Adrenal gland (tissue), 12 donors: Measurements from ENCODE around the gene ABL1. TPM values are rescaled to one million over a fixed set of nuclear protein-coding genes. Genes with fewer than 3 reads are reported as not detected.
A peak's percentile ranks its signal among the peaks of the same experiment; 100 is the strongest.

Source experiments
- DNase-seq, 7 donors: peaks; one replicate each; pipeline ENCODE4 v3.0.0-alpha.2; 2019 to 2020
- H3K27ac ChIP-seq, 5 donors: fragments of 200-600 bp; sonication (generic) in 4 of 5; 1 replicate in 3 of 5; 2 replicates in 2 of 5; pipeline versions ENCODE4 v1.5.1 to v1.8.0; 2016 to 2020; ENCODE audit warnings: mild to moderate bottlenecking in 1 of 5
- H3K27me3 ChIP-seq: fragments of 200-600 bp; 2 replicates; pipeline ENCODE4 v1.8.0; 2021
- H3K36me3 ChIP-seq, 2 donors: fragments of 200-600 bp; replicated peaks in 1 of 2; 1 replicate in 1 of 2; 2 replicates in 1 of 2; pipeline versions ENCODE4 v1.5.1 to v1.8.0; 2018 to 2022
- H3K4me1 ChIP-seq, 2 donors: fragments of 200-600 bp; replicated peaks in 1 of 2; 1 replicate in 1 of 2; 2 replicates in 1 of 2; pipeline versions ENCODE4 v1.5.1 to v1.8.0; 2018 to 2021
- H3K4me3 ChIP-seq, 4 donors: fragments of 200-600 bp; sonication (generic) in 3 of 4; one replicate each; pipeline ENCODE4 v1.5.1; 2016 to 2018
- H3K9me3 ChIP-seq, 3 donors: fragments of 200-600 bp; sonication (generic) in 1 of 3; replicated peaks in 1 of 3; 1 replicate in 2 of 3; 2 replicates in 1 of 3; pipeline versions ENCODE4 v1.5.1 to v1.8.0; 2016 to 2021
- CTCF ChIP-seq, 6 experiments: fragments of 450-650 bp in 4 of 6; fragments of 200-600 bp in 2 of 6; sonication (generic) in 1 of 6; IDR thresholded peaks; 1 replicate in 5 of 6; 2 replicates in 1 of 6; pipeline versions ENCODE4 v1.5.1 to v1.8.0; 2016 to 2021; ENCODE audit warnings: antibody characterized with exemption in 6 of 6, mild to moderate bottlenecking in 2 of 6, moderate library complexity in 1 of 6
- POLR2A ChIP-seq, 2 donors: fragments of 450-650 bp; IDR thresholded peaks; one replicate each; pipeline ENCODE4 v1.6.1; 2017; ENCODE audit warnings: antibody characterized with exemption in 2 of 2, mild to moderate bottlenecking in 2 of 2, moderate library complexity in 1 of 2
- WGBS, 4 donors: extraction: QIAGEN DNeasy Blood & Tissue Kit in 2 of 4; methylation state at CpG; one replicate each; pipeline versions ENCODE4 v1.1.5 to v1.1.7; 2013 to 2017; 5-methylcytosine and 5-hydroxymethylcytosine counted together
- intact Hi-C, 2 donors: fragments of 100-400 bp; cut with DNase I; formaldehyde crosslinking; loops; one replicate each; pipeline versions ENCODE4 v1.14.1 to v1.15.0; 2022 to 2023
- polyA plus RNA-seq, 3 donors: library from polyadenylated mRNA; stranded (reverse); fragments of 200-250 nt in 2 of 3; fragments of 350-450 nt in 1 of 3; fragmentation: Illumina TruSeq in 1 of 3; extraction: RNeasy Lipid Tissue Mini Kit (QIAGEN cat#74804) in 1 of 3; gene quantifications; one replicate each; pipeline ENCODE4 v1.2.3, GENCODE V29; 2013 to 2014
- total RNA-seq, 9 donors: library from RNA; depleted of rRNA in 4 of 9; stranded (reverse); fragments of >200 nt in 4 of 9; fragments of 120-200 nt in 1 of 9; fragmentation: NEBNext Ultra II Directional in 1 of 9; extraction: Animal tissue kit (Norgen Biotek cat#: 25700) in 1 of 9; gene quantifications; one replicate each; pipeline versions ENCODE4 v1.1.0 to v1.2.4, GENCODE V29; 2013 to 2023
- donor health status: healthy with polysubstance abuse.
- donor health status: Bipolar disorder and iron deficiency.
- donor health status: DM: yes; HTN: yes; CAD: no.
- donor health status: DM: no; HTN: no; CAD: no.
- donor health status: DM: no; HTN: no; CAD: no.
- donor health status: DM: yes; HTN: yes; CAD: no.

The ABL1 gene
- total and polyA plus RNA-seq, 12 donors: 27.2 to 83.2 (median 45.7) TPM

- no peak overlapping the region for H3K4me3 ChIP-seq
- intact Hi-C loops: no loop called here
Observed at GRCh38 chr9:130839132-130840111, 4.4 kb downstream of the ABL1 start.

GRCh38 chr9:130842545-130842944 lies 7.5 kb downstream of the ABL1 start:
- Histone ChIP-seq H3K27ac (no peak overlapping the region), H3K4me3 (no peak overlapping the region), H3K36me3 (no peaks in the 10 kb centered on the region), H3K27me3 (no peaks in the 10 kb centered on the region), H3K9me3 (no peaks in the 10 kb centered on the region), H3K4me1 (peaks cover 24 to 65% of the 10 kb centered on the region in 2 donors)
- WGBS, 4 donors: 88 to 90% (median 89%) methylated on average over 4 of the region's 4 CpGs
- no peak for DNase-seq
- TF ChIP-seq POLR2A (IDR thresholded peaks at IDR 0.05) (no peak), CTCF (IDR thresholded peaks at IDR 0.05) (no peak)
- intact Hi-C loops: no loop called here

More at GRCh38 chr9:130839132-130840111, 4.4 kb downstream of the ABL1 start:
- Histone ChIP-seq H3K27ac (no peak overlapping the region), H3K36me3 (no peaks in the 10 kb centered on the region), H3K4me1 (peaks cover 0 to 56% of the 10 kb centered on the region in 2 donors), H3K27me3 (no peaks in the 10 kb centered on the region), H3K9me3 (no peaks in the 10 kb centered on the region)
- TF ChIP-seq POLR2A (IDR thresholded peaks at IDR 0.05) (no peak), CTCF (IDR thresholded peaks at IDR 0.05) (no peak)
- no peak for DNase-seq
- WGBS, 4 donors: 89 to 92% (median 91%) methylated on average over 5 to 9 of the region's 9 CpGs

GRCh38 chr9:130843049-130843908 lies 8.2 kb downstream of the ABL1 start:
- no peaks in the 10 kb centered on the region for H3K27me3 ChIP-seq
- TF ChIP-seq CTCF (IDR thresholded peaks at IDR 0.05) (no peak), POLR2A (IDR thresholded peaks at IDR 0.05) (no peak)
- H3K27ac ChIP-seq: peak overlapping the region in 2 of 5 donors; percentile 35 to 38
- no peak for DNase-seq
- H3K4me3 ChIP-seq: no peak overlapping the region
- H3K36me3 ChIP-seq: no peaks in the 10 kb centered on the region
- no peaks in the 10 kb centered on the region for H3K9me3 ChIP-seq
- 89 to 93% (median 90%) methylated on average over 7 to 9 of the region's 9 CpGs for WGBS, 4 donors
- H3K4me1 ChIP-seq: peaks cover 31 to 65% of the 10 kb centered on the region in 2 donors
- intact Hi-C loops: no loop called here

GRCh38 chr9:130844044-130844451 lies 9.0 kb downstream of the ABL1 start:
- Histone ChIP-seq H3K27me3 (no peaks in the 10 kb centered on the region), H3K36me3 (no peaks in the 10 kb centered on the region), H3K4me3 (no peak overlapping the region), H3K9me3 (no peaks in the 10 kb centered on the region), H3K4me1 (peaks cover 32 to 64% of the 10 kb centered on the region in 2 donors), H3K27ac (peak overlapping the region in 2 of 5 donors; percentile 35 to 38)
- intact Hi-C loops: no loop called here
- TF ChIP-seq POLR2A (IDR thresholded peaks at IDR 0.05) (no peak), CTCF (IDR thresholded peaks at IDR 0.05) (no peak)
- 75 to 84% (median 82%) methylated on average over 3 to 4 of the region's 4 CpGs for WGBS, 4 donors
- DNase-seq: peak in 3 of 7 donors; percentile 27 to 54 (median 51)
